ENCODE data around the gene FANCC. TPM values are rescaled to one million over a fixed set of nuclear protein-coding genes. Genes with fewer than 3 reads are reported as not detected.

FANCC gene
- total RNA-seq, 1 donor from 2014 or later = 7.9 TPM

DNA sequence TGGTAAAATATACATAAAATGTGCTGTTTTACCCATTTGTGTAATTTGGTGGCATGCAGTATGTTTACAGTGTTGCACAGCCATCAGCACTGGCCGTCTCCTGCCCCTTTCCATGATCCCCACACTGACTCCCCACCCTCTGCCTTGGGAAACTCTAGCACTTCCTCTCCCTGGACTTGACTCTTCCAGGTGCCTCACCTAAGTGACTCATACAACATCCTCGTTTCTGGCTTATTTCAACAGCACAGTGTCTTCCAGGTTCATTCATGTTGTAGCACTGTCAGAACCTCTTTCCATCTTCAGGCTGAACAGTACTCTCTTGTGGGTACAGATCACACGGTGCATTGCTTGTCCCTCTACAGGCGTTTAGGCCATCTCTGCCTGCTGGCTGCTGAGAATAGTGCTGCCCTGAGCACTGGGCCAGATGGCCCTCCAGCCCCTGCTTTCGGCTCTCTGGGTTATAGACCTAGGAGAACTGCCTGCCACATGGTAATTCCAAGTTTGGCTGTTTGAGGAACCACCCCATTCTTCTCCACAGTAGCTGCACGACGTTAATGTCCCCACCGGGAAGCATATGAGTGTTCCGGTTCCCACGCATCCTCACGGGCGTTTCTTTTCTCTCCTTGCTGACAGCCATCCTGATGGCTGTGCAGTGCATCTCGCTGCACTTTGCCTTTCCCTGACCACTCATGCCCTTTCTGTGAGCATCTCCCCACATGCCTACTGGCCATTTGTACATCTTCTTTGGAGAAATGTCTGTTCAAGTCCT is 211.8 kb downstream of the FANCC start:
- H3K79me2 ChIP-seq (ENCODE audit: insufficient read depth, low read length) = no peaks in the 10 kb centered on the region
- H3K27ac ChIP-seq (ENCODE audit: low read depth, low read length) = no peak overlapping the region
- Mint-ChIP-seq H3K36me3 (ENCODE audit: low read depth, unreplicated experiment) (peaks cover 3% of the 10 kb centered on the region), H3K4me1 (ENCODE audit: low read depth, unreplicated experiment) (peaks cover 17% of the 10 kb centered on the region), H3K27me3 (ENCODE audit: low read depth, unreplicated experiment) (no peaks in the 10 kb centered on the region), H3K27ac (ENCODE audit: unreplicated experiment) (no peak overlapping the region), H3K9me3 (ENCODE audit: unreplicated experiment) (no peaks in the 10 kb centered on the region), H3K4me3 (ENCODE audit: unreplicated experiment) (no peak overlapping the region)
- FAIRE-seq (no peak), DNase-seq (ENCODE audit: low read depth) (no peak)
- H3K4me3 ChIP-seq (ENCODE audit: insufficient read depth, low read depth, low read length) = no peak overlapping the region
- peaks cover 6% of the 10 kb centered on the region for H3K36me3 ChIP-seq (ENCODE audit: insufficient read depth, low read length)
- H3K4me1 ChIP-seq (ENCODE audit: insufficient read depth, low read length) = peaks cover 19% of the 10 kb centered on the region
- no peaks in the 10 kb centered on the region for H3K27me3 ChIP-seq (ENCODE audit: insufficient read depth, low read length)
- no peak overlapping the region for H3K4me2 ChIP-seq (ENCODE audit: low read length)
- H3K9me3 ChIP-seq (ENCODE audit: insufficient read depth, low read depth, low read length) = no peaks in the 10 kb centered on the region
- H2AFZ ChIP-seq (ENCODE audit: low read depth, low read length) = no peak overlapping the region
- no peak for TF ChIP-seq EZH2 (IDR thresholded peaks at IDR 0.05; ENCODE audit: insufficient read depth, low read length)
- TF ChIP-seq, protein P1, sequence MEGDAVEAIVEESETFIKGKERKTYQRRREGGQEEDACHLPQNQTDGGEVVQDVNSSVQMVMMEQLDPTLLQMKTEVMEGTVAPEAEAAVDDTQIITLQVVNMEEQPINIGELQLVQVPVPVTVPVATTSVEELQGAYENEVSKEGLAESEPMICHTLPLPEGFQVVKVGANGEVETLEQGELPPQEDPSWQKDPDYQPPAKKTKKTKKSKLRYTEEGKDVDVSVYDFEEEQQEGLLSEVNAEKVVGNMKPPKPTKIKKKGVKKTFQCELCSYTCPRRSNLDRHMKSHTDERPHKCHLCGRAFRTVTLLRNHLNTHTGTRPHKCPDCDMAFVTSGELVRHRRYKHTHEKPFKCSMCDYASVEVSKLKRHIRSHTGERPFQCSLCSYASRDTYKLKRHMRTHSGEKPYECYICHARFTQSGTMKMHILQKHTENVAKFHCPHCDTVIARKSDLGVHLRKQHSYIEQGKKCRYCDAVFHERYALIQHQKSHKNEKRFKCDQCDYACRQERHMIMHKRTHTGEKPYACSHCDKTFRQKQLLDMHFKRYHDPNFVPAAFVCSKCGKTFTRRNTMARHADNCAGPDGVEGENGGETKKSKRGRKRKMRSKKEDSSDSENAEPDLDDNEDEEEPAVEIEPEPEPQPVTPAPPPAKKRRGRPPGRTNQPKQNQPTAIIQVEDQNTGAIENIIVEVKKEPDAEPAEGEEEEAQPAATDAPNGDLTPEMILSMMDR (IDR thresholded peaks at IDR 0.05; ENCODE audit: insufficient read depth, low read depth, low read length) = no peak
- H4K20me1 ChIP-seq (ENCODE audit: insufficient read depth, low read length) = peaks cover 8% of the 10 kb centered on the region
- H3K9ac ChIP-seq (ENCODE audit: low read length) = no peak overlapping the region

DNA sequence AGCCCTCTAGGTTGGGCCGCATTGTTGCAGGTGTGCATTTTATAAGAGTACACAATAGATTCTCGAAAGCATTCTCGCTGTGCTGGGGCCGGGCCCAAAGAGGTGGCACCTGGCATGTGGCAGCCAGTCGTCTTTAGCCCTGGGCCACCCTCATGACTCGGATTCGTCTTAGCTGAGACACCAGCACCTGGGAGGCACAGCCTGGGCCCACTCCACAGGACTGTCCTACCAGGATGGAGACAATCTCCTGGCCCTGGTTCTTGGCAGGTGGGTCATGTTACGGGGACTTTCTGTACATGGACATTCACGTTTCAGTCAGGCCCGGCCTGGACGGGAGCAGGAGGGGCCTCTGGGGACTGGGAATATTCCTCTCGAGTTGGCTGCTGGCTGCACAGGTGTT is 212.5 kb downstream of the FANCC start:
- Histone ChIP-seq H3K36me3 (ENCODE audit: insufficient read depth, low read length) (peaks cover 6% of the 10 kb centered on the region), H3K27me3 (ENCODE audit: insufficient read depth, low read length) (no peaks in the 10 kb centered on the region), H3K79me2 (ENCODE audit: insufficient read depth, low read length) (no peaks in the 10 kb centered on the region), H3K4me2 (ENCODE audit: low read length) (no peak overlapping the region), H4K20me1 (ENCODE audit: insufficient read depth, low read length) (peaks cover 8% of the 10 kb centered on the region), H3K9ac (ENCODE audit: low read length) (no peak overlapping the region), H3K9me3 (ENCODE audit: insufficient read depth, low read depth, low read length) (no peaks in the 10 kb centered on the region), H3K27ac (ENCODE audit: low read depth, low read length) (no peak overlapping the region), H3K4me1 (ENCODE audit: insufficient read depth, low read length) (peaks cover 26% of the 10 kb centered on the region), H2AFZ (ENCODE audit: low read depth, low read length) (no peak overlapping the region), H3K4me3 (ENCODE audit: insufficient read depth, low read depth, low read length) (no peak overlapping the region)
- Mint-ChIP-seq H3K4me1 (ENCODE audit: low read depth, unreplicated experiment) (peaks cover 21% of the 10 kb centered on the region), H3K27ac (ENCODE audit: unreplicated experiment) (peak overlapping the region; percentile 48), H3K9me3 (ENCODE audit: unreplicated experiment) (no peaks in the 10 kb centered on the region), H3K36me3 (ENCODE audit: low read depth, unreplicated experiment) (peaks cover 3% of the 10 kb centered on the region), H3K27me3 (ENCODE audit: low read depth, unreplicated experiment) (no peaks in the 10 kb centered on the region), H3K4me3 (ENCODE audit: unreplicated experiment) (no peak overlapping the region)
- no peak for FAIRE-seq
- no peak for DNase-seq (ENCODE audit: low read depth)
- TF ChIP-seq EZH2 (IDR thresholded peaks at IDR 0.05; ENCODE audit: insufficient read depth, low read length) = no peak
- TF ChIP-seq, protein P1 (IDR thresholded peaks at IDR 0.05; ENCODE audit: insufficient read depth, low read depth, low read length) = no peak

DNA sequence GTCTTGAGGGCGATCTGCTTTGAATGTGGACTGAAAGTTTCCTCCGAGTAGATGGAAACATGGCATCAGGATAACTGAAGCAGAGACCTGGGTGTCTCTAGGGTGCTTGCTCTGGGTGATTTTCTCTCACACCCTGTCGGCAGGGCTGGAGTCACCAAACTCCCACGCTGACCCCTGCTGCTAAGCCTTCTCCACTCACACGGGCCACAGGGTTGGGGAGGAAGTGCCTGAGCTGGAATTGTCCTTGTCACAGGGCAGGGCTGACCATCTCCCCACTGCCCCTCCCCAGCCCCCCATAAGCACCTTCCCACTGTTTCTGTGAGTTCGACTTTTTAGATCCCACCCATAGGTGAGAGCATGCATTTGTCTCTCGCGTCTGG is 212.9 kb downstream of the FANCC start:
- TF ChIP-seq EZH2 (IDR thresholded peaks at IDR 0.05; ENCODE audit: insufficient read depth, low read length) = no peak
- TF ChIP-seq, protein P1 (IDR thresholded peaks at IDR 0.05; ENCODE audit: insufficient read depth, low read depth, low read length) = no peak
- Mint-ChIP-seq H3K36me3 (ENCODE audit: low read depth, unreplicated experiment) (no peaks in the 10 kb centered on the region), H3K4me1 (ENCODE audit: low read depth, unreplicated experiment) (peaks cover 21% of the 10 kb centered on the region)

More for the DNA sequence above, 212.9 kb downstream of the FANCC start:
- FAIRE-seq (no peak), DNase-seq (ENCODE audit: low read depth) (no peak)
- no peak overlapping the region for H3K4me3 Mint-ChIP-seq (ENCODE audit: unreplicated experiment)
- H2AFZ ChIP-seq (ENCODE audit: low read depth, low read length) = no peak overlapping the region
- peak overlapping the region; percentile 48 for H3K27ac Mint-ChIP-seq (ENCODE audit: unreplicated experiment)
- H3K79me2 ChIP-seq (ENCODE audit: insufficient read depth, low read length) = no peaks in the 10 kb centered on the region
- no peaks in the 10 kb centered on the region for H3K27me3 ChIP-seq (ENCODE audit: insufficient read depth, low read length)
- no peak overlapping the region for H3K27ac ChIP-seq (ENCODE audit: low read depth, low read length)
- no peak overlapping the region for H3K4me2 ChIP-seq (ENCODE audit: low read length)
- H4K20me1 ChIP-seq (ENCODE audit: insufficient read depth, low read length) = peaks cover 8% of the 10 kb centered on the region
- H3K4me1 ChIP-seq (ENCODE audit: insufficient read depth, low read length) = peaks cover 30% of the 10 kb centered on the region
- no peaks in the 10 kb centered on the region for H3K9me3 Mint-ChIP-seq (ENCODE audit: unreplicated experiment)
- H3K9ac ChIP-seq (ENCODE audit: low read length) = no peak overlapping the region
- no peaks in the 10 kb centered on the region for H3K9me3 ChIP-seq (ENCODE audit: insufficient read depth, low read depth, low read length)
- H3K36me3 ChIP-seq (ENCODE audit: insufficient read depth, low read length) = peaks cover 5% of the 10 kb centered on the region
- H3K27me3 Mint-ChIP-seq (ENCODE audit: low read depth, unreplicated experiment) = no peaks in the 10 kb centered on the region
- no peak overlapping the region for H3K4me3 ChIP-seq (ENCODE audit: insufficient read depth, low read depth, low read length)
